ENCODE data around the gene PCGF1. TPM values are rescaled to one million over a fixed set of nuclear protein-coding genes. Genes with fewer than 3 reads are reported as not detected.

The PCGF1 gene
- total and polyA plus RNA-seq, 9 of the 15 experiments (the other 6 are each of a cell fraction or from before 2014, with no cell fraction given) = 20.3 to 45.7 (median 29.3) TPM

DNA sequence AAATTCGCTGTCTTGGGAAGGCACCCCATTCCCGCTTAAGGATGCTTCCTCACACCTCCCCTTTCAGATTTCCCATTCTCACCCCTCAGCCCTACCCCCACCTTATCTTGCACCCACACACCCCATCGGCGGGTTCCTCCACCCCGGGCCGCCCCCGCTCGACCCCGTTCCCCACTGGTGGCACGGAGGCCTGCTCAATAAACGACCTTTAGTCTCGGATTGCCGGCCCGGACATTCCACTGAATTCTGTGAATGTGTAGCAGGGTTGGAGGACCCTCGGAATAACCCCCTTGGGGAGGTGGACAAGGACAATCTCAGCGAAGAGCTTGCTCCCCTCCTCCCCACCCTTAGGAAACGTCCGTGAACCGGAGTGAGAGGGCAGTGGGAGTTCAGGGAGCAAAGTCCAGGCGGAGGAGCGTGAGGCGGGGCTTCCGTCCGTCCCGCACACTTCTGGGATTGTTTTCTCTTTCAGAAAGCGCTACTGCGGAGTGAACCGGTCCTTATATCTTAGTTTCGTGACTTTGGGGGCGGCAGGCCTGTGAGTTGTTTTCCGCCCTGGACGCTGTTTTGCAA, 5.3 kb downstream of the PCGF1 start (continued):
- TF ChIP-seq, protein P1, sequence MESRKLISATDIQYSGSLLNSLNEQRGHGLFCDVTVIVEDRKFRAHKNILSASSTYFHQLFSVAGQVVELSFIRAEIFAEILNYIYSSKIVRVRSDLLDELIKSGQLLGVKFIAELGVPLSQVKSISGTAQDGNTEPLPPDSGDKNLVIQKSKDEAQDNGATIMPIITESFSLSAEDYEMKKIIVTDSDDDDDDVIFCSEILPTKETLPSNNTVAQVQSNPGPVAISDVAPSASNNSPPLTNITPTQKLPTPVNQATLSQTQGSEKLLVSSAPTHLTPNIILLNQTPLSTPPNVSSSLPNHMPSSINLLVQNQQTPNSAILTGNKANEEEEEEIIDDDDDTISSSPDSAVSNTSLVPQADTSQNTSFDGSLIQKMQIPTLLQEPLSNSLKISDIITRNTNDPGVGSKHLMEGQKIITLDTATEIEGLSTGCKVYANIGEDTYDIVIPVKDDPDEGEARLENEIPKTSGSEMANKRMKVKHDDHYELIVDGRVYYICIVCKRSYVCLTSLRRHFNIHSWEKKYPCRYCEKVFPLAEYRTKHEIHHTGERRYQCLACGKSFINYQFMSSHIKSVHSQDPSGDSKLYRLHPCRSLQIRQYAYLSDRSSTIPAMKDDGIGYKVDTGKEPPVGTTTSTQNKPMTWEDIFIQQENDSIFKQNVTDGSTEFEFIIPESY (CRISPR knock-in tag; IDR thresholded peaks at IDR 0.05) = no peak
- TF ChIP-seq LARP7 (IDR thresholded peaks at IDR 0.05) (no peak), GATAD2B (IDR thresholded peaks at IDR 0.05; ENCODE audit: borderline replicate concordance) (no peak), KDM4B (IDR thresholded peaks at IDR 0.05; ENCODE audit: borderline replicate concordance in 2 of 2, low read depth in 1 of 2) (0 out of 4 replicates have a peak, but pooled peaks of 1 of the 2 experiments have one; percentile 42), ZNF57 (CRISPR knock-in tag; IDR thresholded peaks at IDR 0.05) (no peak), CREB1 (IDR thresholded peaks at IDR 0.05) (0 out of 2 replicates have a peak, but pooled peaks have one; percentile 8), CREB1 (CRISPR knock-in tag; IDR thresholded peaks at IDR 0.05) (no peak), TAL1 (IDR thresholded peaks at IDR 0.05) (peak; percentile 55; the same call in 1 of the 2 replicates), SMAD2 (IDR thresholded peaks at IDR 0.05; ENCODE audit: low read depth, low read length) (no peak), KDM1A (IDR thresholded peaks at IDR 0.05) (peak; percentile 57 to 67; a peak in 2 of 4 replicates), RCOR1 (IDR thresholded peaks at IDR 0.05; ENCODE audit: borderline replicate concordance in 1 of 2, low read depth in 2 of 2, low read length in 2 of 2) (peak in 1 of 2 experiments; percentile 22; a peak in 1 of 4 replicates), DPF2 (IDR thresholded peaks at IDR 0.05) (peak; percentile 62; the same call in 1 of the 2 replicates)
- TF ChIP-seq, protein P2, sequence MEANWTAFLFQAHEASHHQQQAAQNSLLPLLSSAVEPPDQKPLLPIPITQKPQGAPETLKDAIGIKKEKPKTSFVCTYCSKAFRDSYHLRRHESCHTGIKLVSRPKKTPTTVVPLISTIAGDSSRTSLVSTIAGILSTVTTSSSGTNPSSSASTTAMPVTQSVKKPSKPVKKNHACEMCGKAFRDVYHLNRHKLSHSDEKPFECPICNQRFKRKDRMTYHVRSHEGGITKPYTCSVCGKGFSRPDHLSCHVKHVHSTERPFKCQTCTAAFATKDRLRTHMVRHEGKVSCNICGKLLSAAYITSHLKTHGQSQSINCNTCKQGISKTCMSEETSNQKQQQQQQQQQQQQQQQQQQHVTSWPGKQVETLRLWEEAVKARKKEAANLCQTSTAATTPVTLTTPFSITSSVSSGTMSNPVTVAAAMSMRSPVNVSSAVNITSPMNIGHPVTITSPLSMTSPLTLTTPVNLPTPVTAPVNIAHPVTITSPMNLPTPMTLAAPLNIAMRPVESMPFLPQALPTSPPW (CRISPR knock-in tag; IDR thresholded peaks at IDR 0.05) = peak; percentile 62
- TF ChIP-seq, protein P3, sequence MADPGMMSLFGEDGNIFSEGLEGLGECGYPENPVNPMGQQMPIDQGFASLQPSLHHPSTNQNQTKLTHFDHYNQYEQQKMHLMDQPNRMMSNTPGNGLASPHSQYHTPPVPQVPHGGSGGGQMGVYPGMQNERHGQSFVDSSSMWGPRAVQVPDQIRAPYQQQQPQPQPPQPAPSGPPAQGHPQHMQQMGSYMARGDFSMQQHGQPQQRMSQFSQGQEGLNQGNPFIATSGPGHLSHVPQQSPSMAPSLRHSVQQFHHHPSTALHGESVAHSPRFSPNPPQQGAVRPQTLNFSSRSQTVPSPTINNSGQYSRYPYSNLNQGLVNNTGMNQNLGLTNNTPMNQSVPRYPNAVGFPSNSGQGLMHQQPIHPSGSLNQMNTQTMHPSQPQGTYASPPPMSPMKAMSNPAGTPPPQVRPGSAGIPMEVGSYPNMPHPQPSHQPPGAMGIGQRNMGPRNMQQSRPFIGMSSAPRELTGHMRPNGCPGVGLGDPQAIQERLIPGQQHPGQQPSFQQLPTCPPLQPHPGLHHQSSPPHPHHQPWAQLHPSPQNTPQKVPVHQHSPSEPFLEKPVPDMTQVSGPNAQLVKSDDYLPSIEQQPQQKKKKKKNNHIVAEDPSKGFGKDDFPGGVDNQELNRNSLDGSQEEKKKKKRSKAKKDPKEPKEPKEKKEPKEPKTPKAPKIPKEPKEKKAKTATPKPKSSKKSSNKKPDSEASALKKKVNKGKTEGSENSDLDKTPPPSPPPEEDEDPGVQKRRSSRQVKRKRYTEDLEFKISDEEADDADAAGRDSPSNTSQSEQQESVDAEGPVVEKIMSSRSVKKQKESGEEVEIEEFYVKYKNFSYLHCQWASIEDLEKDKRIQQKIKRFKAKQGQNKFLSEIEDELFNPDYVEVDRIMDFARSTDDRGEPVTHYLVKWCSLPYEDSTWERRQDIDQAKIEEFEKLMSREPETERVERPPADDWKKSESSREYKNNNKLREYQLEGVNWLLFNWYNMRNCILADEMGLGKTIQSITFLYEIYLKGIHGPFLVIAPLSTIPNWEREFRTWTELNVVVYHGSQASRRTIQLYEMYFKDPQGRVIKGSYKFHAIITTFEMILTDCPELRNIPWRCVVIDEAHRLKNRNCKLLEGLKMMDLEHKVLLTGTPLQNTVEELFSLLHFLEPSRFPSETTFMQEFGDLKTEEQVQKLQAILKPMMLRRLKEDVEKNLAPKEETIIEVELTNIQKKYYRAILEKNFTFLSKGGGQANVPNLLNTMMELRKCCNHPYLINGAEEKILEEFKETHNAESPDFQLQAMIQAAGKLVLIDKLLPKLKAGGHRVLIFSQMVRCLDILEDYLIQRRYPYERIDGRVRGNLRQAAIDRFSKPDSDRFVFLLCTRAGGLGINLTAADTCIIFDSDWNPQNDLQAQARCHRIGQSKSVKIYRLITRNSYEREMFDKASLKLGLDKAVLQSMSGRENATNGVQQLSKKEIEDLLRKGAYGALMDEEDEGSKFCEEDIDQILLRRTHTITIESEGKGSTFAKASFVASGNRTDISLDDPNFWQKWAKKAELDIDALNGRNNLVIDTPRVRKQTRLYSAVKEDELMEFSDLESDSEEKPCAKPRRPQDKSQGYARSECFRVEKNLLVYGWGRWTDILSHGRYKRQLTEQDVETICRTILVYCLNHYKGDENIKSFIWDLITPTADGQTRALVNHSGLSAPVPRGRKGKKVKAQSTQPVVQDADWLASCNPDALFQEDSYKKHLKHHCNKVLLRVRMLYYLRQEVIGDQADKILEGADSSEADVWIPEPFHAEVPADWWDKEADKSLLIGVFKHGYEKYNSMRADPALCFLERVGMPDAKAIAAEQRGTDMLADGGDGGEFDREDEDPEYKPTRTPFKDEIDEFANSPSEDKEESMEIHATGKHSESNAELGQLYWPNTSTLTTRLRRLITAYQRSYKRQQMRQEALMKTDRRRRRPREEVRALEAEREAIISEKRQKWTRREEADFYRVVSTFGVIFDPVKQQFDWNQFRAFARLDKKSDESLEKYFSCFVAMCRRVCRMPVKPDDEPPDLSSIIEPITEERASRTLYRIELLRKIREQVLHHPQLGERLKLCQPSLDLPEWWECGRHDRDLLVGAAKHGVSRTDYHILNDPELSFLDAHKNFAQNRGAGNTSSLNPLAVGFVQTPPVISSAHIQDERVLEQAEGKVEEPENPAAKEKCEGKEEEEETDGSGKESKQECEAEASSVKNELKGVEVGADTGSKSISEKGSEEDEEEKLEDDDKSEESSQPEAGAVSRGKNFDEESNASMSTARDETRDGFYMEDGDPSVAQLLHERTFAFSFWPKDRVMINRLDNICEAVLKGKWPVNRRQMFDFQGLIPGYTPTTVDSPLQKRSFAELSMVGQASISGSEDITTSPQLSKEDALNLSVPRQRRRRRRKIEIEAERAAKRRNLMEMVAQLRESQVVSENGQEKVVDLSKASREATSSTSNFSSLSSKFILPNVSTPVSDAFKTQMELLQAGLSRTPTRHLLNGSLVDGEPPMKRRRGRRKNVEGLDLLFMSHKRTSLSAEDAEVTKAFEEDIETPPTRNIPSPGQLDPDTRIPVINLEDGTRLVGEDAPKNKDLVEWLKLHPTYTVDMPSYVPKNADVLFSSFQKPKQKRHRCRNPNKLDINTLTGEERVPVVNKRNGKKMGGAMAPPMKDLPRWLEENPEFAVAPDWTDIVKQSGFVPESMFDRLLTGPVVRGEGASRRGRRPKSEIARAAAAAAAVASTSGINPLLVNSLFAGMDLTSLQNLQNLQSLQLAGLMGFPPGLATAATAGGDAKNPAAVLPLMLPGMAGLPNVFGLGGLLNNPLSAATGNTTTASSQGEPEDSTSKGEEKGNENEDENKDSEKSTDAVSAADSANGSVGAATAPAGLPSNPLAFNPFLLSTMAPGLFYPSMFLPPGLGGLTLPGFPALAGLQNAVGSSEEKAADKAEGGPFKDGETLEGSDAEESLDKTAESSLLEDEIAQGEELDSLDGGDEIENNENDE (IDR thresholded peaks at IDR 0.05; ENCODE audit: low read depth, low read length) = no peak

All from K562 (cell line).